Stimulated activated CD8-positive, alpha-beta memory T cell treated with anti-CD3 and anti-CD28 coated beads, Interleukin-4, amount 100 ng/mL, for 4 hours (primary cell): ENCODE results near the gene OLIG3.

Experiments
- DNase-seq, 2 donors: peaks; one replicate each; pipeline ENCODE4 v3.0.0-alpha.2; 2020; ENCODE audit warnings: low read depth in 2 of 2, low spot score in 1 of 2

Gene OLIG3

GRCh38 chr6:137494281-137494987 lies at the start of gene OLIG3:
OLIG3 (minus strand) TSS chr6:137494394; CDS start chr6:137494170, 224 bp downstream.
- DNase-seq = peak in 1 of 2 donors; percentile 24

- no peak for DNase-seq
Observed at GRCh38 chr6:137543114-137543513, 48.9 kb upstream of the OLIG3 start.

GRCh38 chr6:137542713-137543112 lies 48.5 kb upstream of the OLIG3 start:
- DNase-seq = no peak

- DNase-seq = no peak
Observed at GRCh38 chr6:137541534-137542063, 47.4 kb upstream of the OLIG3 start.

DNA sequence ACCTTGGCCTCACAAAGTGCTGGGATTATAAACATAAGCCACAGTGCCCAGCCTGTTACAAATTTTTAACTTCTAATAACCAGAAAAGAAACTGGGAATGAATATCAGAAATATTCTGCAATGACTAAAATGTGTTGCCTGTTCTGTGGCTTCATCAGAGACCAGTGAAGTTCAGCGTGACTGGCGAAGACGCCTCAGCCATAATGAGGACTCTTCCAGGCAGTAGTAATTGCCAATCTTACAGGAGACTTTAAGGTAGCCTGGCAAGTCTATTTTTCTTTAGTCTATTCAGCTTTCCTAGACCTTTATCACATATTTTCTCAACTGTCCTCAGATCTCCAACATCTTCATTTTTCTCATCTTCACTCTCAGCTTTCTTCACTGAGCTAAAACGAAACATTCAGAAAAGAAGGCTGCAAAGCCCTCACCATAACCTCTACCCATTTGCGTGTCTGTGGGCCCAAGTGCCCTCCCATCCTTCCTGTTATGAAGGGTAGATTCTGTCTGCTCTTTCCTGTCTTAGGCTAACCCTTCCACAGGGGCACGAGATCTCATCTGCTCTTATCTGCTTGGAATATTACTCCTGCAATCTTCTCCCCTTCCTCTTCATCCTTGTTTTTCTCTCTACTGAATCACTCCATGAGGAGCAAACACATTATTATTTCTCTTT lies 42.0 kb upstream of the OLIG3 start:
- DNase-seq = no peak

- no peak for DNase-seq
Observed at GRCh38 chr6:137531376-137532092, 37.3 kb upstream of the OLIG3 start.

GRCh38 chr6:137530404-137530803 lies 36.2 kb upstream of the OLIG3 start:
- no peak for DNase-seq

DNA sequence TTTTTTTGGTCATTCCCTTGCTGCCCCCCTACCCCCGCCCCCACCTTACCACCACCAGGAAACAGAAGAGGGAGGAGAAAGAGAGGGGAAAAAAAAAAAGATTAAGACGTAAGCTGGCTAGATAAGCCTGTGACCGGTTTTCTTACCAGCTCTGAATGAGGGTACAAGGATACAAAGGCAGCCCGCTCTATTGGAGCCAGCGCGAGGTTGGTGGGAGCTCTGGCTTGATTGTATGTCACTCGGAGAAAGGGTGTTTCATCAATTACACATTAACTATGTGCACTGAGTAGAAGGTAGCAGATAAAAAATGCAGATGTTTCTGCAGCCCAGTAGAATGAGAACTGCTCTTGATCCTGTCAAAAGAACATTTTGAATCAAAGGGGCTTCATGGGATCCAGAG lies 28.6 kb upstream of the OLIG3 start:
- DNase-seq = no peak

GRCh38 chr6:137522198-137522798 lies 28.1 kb upstream of the OLIG3 start:
- DNase-seq = no peak

- DNase-seq = no peak
Observed at GRCh38 chr6:137520520-137520919, 26.3 kb upstream of the OLIG3 start.

- no peak for DNase-seq
Observed at GRCh38 chr6:137519629-137520176, 25.5 kb upstream of the OLIG3 start.

DNA sequence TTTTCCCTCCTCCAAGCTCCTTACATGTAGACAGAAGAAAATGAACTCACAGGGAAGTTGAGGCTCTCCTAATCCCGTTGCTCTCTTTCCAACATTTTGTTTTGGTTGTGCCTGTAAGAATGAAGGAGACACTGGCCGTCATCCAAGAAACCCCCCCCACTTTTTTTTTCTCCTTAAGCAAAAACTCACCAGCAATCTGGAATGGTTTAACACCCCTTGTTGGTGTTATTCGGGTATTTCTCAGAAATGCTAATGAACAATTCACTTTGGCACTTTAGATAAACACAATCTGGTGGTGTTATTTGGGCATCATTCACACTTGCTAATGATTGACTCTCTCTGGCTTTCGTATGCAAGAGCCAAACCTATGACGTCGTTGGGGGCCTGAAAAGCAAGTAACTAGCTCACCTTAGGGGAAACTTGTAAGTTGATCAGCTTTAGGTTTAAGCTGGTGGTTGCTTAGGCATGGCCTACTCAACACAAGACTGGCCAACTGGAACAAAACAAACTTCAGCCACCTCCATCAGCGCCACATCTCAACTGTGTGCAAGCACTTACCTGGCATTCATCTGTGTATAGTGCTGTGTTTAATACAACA lies 24.3 kb upstream of the OLIG3 start:
- DNase-seq = no peak

GRCh38 chr6:137514418-137514817 lies 20.2 kb upstream of the OLIG3 start:
- DNase-seq = no peak

GRCh38 chr6:137512757-137513605 lies 18.8 kb upstream of the OLIG3 start:
- no peak for DNase-seq

DNA sequence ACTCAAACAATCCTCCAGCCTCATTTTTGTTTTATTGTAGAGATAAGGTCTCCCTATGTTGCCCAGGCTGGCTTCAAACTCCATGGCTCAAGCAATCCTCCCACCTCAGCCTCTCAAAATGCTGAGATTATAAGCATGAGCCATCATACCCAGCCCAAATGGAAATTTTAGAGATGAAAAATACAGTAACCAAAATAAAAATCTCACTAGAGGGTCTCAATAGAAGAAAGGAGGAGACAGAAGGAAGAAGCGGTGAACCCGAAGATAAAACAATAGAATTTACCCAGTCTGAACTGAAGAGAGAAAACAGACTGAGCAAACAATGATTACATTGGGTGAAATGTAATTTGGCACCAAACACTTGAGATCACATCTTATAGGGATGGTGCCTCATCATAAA lies 16.7 kb upstream of the OLIG3 start:
- DNase-seq = no peak

GRCh38 chr6:137498481-137499190 lies 4.4 kb upstream of the OLIG3 start:
- no peak for DNase-seq

DNA sequence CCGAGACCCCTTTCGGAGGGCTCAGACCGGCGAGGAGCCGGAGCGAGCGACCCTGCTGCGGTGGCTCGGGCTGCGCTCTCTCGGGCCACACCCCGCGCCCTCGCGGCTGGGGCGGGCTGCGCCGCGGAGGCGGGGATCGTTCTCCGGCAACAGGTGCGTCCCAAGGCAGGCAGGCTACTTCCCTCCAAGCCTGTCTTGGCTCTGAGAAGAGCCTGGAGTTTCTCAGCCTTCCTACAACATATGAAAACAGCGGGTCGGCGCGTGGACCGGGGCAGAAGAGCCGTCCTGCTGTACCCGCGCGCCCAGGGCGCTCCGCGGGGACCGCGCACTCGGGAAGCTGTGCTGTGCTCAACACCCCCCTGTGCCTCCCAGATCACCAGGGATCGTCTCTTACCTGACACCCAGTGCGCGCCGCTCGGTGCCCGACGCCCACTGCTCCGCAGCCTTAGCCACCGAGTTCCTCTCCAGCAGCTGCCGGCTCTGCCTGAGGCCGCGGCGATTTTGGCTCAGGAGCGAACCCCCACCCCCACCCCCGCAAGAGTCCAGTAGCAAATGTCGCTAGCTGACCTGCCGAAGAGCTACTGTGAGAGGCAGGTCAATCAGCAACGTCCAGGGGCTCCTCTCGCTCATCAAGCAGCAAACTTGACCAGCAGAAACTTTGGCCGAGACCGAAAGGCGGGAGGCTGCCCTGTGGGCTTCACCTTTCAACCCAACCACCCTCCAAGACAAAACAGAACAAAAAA lies 3.7 kb upstream of the OLIG3 start:
- no peak for DNase-seq

GRCh38 chr6:137496909-137497720 lies 2.9 kb upstream of the OLIG3 start:
- DNase-seq = no peak
